ENCODE results near the gene ABTB1. TPM values are rescaled to one million over a fixed set of nuclear protein-coding genes. Genes with fewer than 3 reads are reported as not detected.

Gene ABTB1
- total RNA-seq, 2 donors from 2014 or later, result 14.9 to 22.9 TPM

GRCh38 chr3:127677541-127678314 is 5.0 kb downstream of the ABTB1 start:
- TF ChIP-seq, protein P1, sequence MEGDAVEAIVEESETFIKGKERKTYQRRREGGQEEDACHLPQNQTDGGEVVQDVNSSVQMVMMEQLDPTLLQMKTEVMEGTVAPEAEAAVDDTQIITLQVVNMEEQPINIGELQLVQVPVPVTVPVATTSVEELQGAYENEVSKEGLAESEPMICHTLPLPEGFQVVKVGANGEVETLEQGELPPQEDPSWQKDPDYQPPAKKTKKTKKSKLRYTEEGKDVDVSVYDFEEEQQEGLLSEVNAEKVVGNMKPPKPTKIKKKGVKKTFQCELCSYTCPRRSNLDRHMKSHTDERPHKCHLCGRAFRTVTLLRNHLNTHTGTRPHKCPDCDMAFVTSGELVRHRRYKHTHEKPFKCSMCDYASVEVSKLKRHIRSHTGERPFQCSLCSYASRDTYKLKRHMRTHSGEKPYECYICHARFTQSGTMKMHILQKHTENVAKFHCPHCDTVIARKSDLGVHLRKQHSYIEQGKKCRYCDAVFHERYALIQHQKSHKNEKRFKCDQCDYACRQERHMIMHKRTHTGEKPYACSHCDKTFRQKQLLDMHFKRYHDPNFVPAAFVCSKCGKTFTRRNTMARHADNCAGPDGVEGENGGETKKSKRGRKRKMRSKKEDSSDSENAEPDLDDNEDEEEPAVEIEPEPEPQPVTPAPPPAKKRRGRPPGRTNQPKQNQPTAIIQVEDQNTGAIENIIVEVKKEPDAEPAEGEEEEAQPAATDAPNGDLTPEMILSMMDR (IDR thresholded peaks at IDR 0.05), result no peak
- H3K4me3 ChIP-seq, result no peak overlapping the region
- H3K9ac ChIP-seq (ENCODE audit: low read depth in 2 of 2, low read length in 2 of 2), result no peak overlapping the region
- H3K9me3 ChIP-seq, result no peaks in the 10 kb centered on the region
- DNase-seq, result no peak
- no peak overlapping the region for H3K27ac ChIP-seq
- no peaks in the 10 kb centered on the region for H3K4me1 ChIP-seq
- H3K36me3 ChIP-seq, result no peaks in the 10 kb centered on the region
- intact Hi-C loops (cut with DNase I), result no loop called here
- no peaks in the 10 kb centered on the region for H3K27me3 ChIP-seq

DNA sequence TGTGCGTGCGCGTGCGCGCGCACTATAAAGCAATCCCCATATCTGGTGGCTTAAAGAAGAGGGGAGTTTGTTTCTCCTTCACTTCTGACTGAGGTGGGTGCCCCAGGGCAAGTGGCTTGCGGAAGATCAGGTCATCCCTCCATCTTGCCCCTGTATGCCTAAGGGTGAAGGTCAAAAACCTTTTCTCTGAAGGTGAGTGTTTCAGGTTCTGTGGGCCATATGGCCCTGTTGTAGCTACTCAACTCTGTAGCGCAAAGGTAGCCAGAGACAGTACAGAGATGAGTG is 5.5 kb downstream of the ABTB1 start:
- no peak for DNase-seq
- no peaks in the 10 kb centered on the region for H3K36me3 ChIP-seq
- no peaks in the 10 kb centered on the region for H3K4me1 ChIP-seq
- TF ChIP-seq, protein P1 (IDR thresholded peaks at IDR 0.05), result no peak
- no peaks in the 10 kb centered on the region for H3K9me3 ChIP-seq
- intact Hi-C loops (cut with DNase I), result no loop called here
- H3K27ac ChIP-seq, result no peak overlapping the region
- H3K4me3 ChIP-seq, result no peak overlapping the region
- no peaks in the 10 kb centered on the region for H3K27me3 ChIP-seq
- H3K9ac ChIP-seq (ENCODE audit: low read depth in 2 of 2, low read length in 2 of 2), result no peak overlapping the region

- Histone ChIP-seq H3K4me3 (no peak overlapping the region), H3K36me3 (no peaks in the 10 kb centered on the region), H3K4me1 (no peaks in the 10 kb centered on the region), H3K9me3 (no peaks in the 10 kb centered on the region), H3K9ac (ENCODE audit: low read depth in 2 of 2, low read length in 2 of 2) (no peak overlapping the region), H3K27me3 (no peaks in the 10 kb centered on the region), H3K27ac (no peak overlapping the region)
- TF ChIP-seq, protein P1 (IDR thresholded peaks at IDR 0.05), result no peak
- DNase-seq, result no peak
- intact Hi-C loops (cut with DNase I), result no loop called here
Observed at GRCh38 chr3:127678611-127679533, 6.1 kb downstream of the ABTB1 start.

DNA sequence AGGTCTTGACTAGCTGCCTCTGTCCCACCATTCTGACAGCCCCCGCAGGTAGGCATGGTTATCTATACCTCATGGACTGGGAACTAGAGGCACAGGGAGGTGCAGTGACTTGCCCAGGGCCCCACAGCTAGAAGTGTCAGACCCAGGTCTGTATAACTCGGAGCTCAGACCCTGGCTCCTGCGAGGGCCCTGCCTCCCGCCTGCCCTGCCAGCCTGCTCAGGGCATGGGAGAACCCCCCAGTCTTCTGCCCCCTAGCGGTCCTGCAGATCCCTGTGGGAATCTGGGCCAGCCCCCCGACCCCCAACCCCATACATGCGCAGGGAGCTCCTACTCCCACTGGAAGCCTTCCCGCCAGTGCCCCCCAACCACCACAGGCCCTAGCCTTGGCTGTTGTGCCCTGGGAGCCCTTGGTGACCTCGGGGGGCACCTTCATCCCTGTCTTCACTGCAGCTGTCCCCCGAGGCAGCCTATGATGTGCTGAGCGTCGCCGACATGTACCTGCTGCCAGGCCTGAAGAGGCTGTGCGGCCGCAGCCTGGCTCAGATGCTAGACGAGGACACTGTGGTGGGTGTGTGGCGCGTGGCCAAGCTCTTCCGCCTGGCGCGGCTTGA is 6.9 kb downstream of the ABTB1 start:
- TF ChIP-seq, protein P1 (IDR thresholded peaks at IDR 0.05), result no peak
- Histone ChIP-seq H3K4me1 (no peaks in the 10 kb centered on the region), H3K4me3 (no peak overlapping the region), H3K9ac (ENCODE audit: low read depth in 2 of 2, low read length in 2 of 2) (no peak overlapping the region), H3K27ac (no peak overlapping the region), H3K27me3 (no peaks in the 10 kb centered on the region), H3K36me3 (no peaks in the 10 kb centered on the region), H3K9me3 (no peaks in the 10 kb centered on the region)
- no peak for DNase-seq
- intact Hi-C loops (cut with DNase I), result no loop called here

DNA sequence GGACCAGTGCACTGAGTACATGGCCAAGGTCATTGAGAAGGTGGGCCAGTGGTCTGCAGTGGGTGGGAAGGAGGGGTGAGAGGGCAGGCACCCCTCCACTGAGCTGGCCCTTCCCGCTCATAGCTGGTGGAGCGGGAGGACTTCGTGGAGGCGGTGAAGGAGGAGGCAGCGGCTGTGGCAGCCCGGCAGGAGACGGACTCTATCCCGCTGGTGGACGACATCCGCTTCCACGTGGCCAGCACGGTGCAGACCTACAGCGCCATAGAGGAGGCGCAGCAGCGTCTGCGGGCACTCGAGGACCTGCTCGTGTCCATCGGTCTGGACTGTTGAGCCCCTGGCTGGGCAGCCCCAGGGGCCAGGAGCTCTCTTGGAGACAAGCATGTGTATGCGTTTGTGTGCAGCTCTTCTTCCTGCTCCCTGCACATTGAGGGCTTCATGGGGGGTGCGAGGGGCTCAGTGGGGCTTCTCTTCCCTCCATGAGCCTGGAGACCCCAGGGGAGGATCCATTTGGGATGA is 7.5 kb downstream of the ABTB1 start:
- intact Hi-C loops (cut with DNase I), result no loop called here
- no peak for DNase-seq
- TF ChIP-seq, protein P1 (IDR thresholded peaks at IDR 0.05), result no peak

More for the DNA sequence above, 7.5 kb downstream of the ABTB1 start:
- no peak overlapping the region for H3K4me3 ChIP-seq
- no peak overlapping the region for H3K27ac ChIP-seq
- H3K36me3 ChIP-seq, result no peaks in the 10 kb centered on the region
- no peaks in the 10 kb centered on the region for H3K4me1 ChIP-seq
- no peaks in the 10 kb centered on the region for H3K9me3 ChIP-seq
- H3K27me3 ChIP-seq, result no peaks in the 10 kb centered on the region
- H3K9ac ChIP-seq (ENCODE audit: low read depth in 2 of 2, low read length in 2 of 2), result no peak overlapping the region

Data from colonic mucosa (tissue), 4 donors.